ENCODE data around the gene SLC22A3. TPM values are rescaled to one million over a fixed set of nuclear protein-coding genes. Genes with fewer than 3 reads are reported as not detected.
A peak's percentile ranks its signal among the peaks of the same experiment; 100 is the strongest.
"Not testable (repeated sequence)": the region's sequence is repeated elsewhere in the genome, so short reads cannot be mapped to it uniquely, and the experiment has no call there.

Gene SLC22A3
- total and polyA plus RNA-seq, 8 donors: 16.1 to 42.9 (median 32.0) TPM

- H3K4me1 ChIP-seq: no peaks in the 10 kb centered on the region
- no peak overlapping the region for H3K27ac ChIP-seq
- intact Hi-C loops (cut with DNase I): no loop called here
- H3K27me3 ChIP-seq: no peaks in the 10 kb centered on the region
- H3K9me3 ChIP-seq: no peaks in the 10 kb centered on the region
- DNase-seq (no peak), ATAC-seq (no peak)
- no peaks in the 10 kb centered on the region for H3K36me3 ChIP-seq
- no peak for TF ChIP-seq CTCF (IDR thresholded peaks at IDR 0.05)
- no peak overlapping the region for H3K4me3 ChIP-seq
These were observed 43.4 kb downstream of the SLC22A3 start for GRCh38 chr6:160391419-160392116.

- not testable (repeated sequence) for H3K27ac ChIP-seq, DNase-seq
These were observed 45.3 kb downstream of the SLC22A3 start for GRCh38 chr6:160393442-160393841.

GRCh38 chr6:160393891-160394653, 45.9 kb downstream of the SLC22A3 start:
- Histone ChIP-seq H3K36me3 (no peaks in the 10 kb centered on the region), H3K9me3 (no peaks in the 10 kb centered on the region), H3K4me3 (no peak overlapping the region), H3K27ac (no peak overlapping the region), H3K27me3 (no peaks in the 10 kb centered on the region), H3K4me1 (no peaks in the 10 kb centered on the region)
- TF ChIP-seq CTCF (IDR thresholded peaks at IDR 0.05): no peak
- ATAC-seq (peak; percentile 51), DNase-seq (no peak)
- intact Hi-C loops (cut with DNase I): no loop called here

More at GRCh38 chr6:160393442-160393841, 45.3 kb downstream of the SLC22A3 start:
- H3K4me1 ChIP-seq; H3K9me3 ChIP-seq; H3K36me3 ChIP-seq; H3K27me3 ChIP-seq; intact Hi-C loops (cut with DNase I); H3K4me3 ChIP-seq; ATAC-seq: not testable (repeated sequence)

- DNase-seq: no peak
- Histone ChIP-seq H3K27ac (no peak overlapping the region), H3K9me3 (no peaks in the 10 kb centered on the region), H3K4me1 (no peaks in the 10 kb centered on the region), H3K4me3 (no peak overlapping the region), H3K27me3 (no peaks in the 10 kb centered on the region), H3K36me3 (no peaks in the 10 kb centered on the region)
- peak; percentile 67 for ATAC-seq
- intact Hi-C loops (cut with DNase I): no loop called here
- TF ChIP-seq CTCF (IDR thresholded peaks at IDR 0.05): no peak
These were observed 46.5 kb downstream of the SLC22A3 start for GRCh38 chr6:160394654-160395035.

GRCh38 chr6:160395187-160395586, 47.0 kb downstream of the SLC22A3 start:
- H3K27me3 ChIP-seq: no peaks in the 10 kb centered on the region
- H3K4me3 ChIP-seq: no peak overlapping the region
- H3K27ac ChIP-seq: no peak overlapping the region
- no peaks in the 10 kb centered on the region for H3K9me3 ChIP-seq
- peak; percentile 17 for ATAC-seq
- H3K36me3 ChIP-seq: no peaks in the 10 kb centered on the region
- intact Hi-C loops (cut with DNase I): no loop called here
- H3K4me1 ChIP-seq: no peaks in the 10 kb centered on the region
- TF ChIP-seq CTCF (IDR thresholded peaks at IDR 0.05): no peak
- no peak for DNase-seq

Measured in left lung (tissue), 10 donors.